B cell (primary cell): ENCODE results near the gene SHFL.

ENCODE experiments used
- EZH2 ChIP-seq: IDR thresholded peaks from 2 replicates; pipeline ENCODE4 v1.6.1; 2012; ENCODE audit warnings: borderline replicate concordance, low read depth, mild to moderate bottlenecking, moderate library complexity, low read length; ENCODE audit not compliant: insufficient read depth, poor library complexity, severe bottlenecking
- TF ChIP-seq, protein P1 (sequence below): fragments of 200-600 bp; IDR thresholded peaks from one replicate; pipeline ENCODE4 v1.8.0; 2022; ENCODE audit warnings: antibody characterized with exemption, mild to moderate bottlenecking

DNA sequence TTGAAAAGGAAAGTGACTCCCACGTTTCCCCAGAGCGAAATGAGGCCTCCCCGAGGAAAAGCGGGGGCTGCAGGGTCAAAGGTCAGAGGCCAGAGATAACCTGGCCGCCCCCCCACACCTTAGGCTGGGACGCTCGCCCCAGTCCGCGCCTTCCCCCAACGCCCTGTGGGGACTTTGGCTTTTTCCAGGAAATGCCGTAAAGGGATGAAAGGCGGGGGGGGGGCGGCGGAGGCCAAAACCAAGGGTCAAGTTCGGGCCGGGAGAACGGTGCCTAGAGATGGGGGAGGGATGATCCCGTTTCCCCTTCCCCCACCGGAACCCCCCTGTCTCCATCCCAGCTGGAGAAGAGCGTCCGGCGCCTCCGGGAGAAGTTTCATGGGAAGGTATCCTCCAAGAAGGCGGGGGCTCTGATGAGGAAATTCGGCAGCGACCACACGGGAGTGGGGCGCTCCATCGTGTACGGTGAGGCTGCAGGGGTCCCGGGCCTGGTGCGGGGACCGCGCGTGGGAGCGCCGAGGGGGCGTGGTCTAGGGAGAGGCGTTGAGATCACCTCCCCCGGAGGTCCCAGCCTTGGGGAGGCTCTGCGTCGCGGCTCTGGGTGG lies 575 bp downstream of the SHFL start:
- TF ChIP-seq, protein P1, sequence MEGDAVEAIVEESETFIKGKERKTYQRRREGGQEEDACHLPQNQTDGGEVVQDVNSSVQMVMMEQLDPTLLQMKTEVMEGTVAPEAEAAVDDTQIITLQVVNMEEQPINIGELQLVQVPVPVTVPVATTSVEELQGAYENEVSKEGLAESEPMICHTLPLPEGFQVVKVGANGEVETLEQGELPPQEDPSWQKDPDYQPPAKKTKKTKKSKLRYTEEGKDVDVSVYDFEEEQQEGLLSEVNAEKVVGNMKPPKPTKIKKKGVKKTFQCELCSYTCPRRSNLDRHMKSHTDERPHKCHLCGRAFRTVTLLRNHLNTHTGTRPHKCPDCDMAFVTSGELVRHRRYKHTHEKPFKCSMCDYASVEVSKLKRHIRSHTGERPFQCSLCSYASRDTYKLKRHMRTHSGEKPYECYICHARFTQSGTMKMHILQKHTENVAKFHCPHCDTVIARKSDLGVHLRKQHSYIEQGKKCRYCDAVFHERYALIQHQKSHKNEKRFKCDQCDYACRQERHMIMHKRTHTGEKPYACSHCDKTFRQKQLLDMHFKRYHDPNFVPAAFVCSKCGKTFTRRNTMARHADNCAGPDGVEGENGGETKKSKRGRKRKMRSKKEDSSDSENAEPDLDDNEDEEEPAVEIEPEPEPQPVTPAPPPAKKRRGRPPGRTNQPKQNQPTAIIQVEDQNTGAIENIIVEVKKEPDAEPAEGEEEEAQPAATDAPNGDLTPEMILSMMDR, result no peak
- TF ChIP-seq EZH2, result no peak
